ENCODE data around the gene NFE2L2.
A peak's percentile ranks its signal among the peaks of the same experiment; 100 is the strongest.
"Not testable (repeated sequence)": the region's sequence is repeated elsewhere in the genome, so short reads cannot be mapped to it uniquely, and the experiment has no call there.

NFE2L2 gene

GRCh38 chr2:177264693-177265587 lies at the start of gene NFE2L2:
Gene NFE2L2 (minus strand): TSS chr2:177264727. CDS start chr2:177264576, 151 bp downstream.
- peak; percentile 97 for DNase-seq

- no peak for DNase-seq
These were observed 49.7 kb upstream of the NFE2L2 start for GRCh38 chr2:177314194-177314593.

- no peak for DNase-seq
These were observed 48.7 kb upstream of the NFE2L2 start for GRCh38 chr2:177313162-177313781.

GRCh38 chr2:177312562-177312961 lies 48.0 kb upstream of the NFE2L2 start:
- no peak for DNase-seq

- DNase-seq: not testable (repeated sequence)
These were observed 45.3 kb upstream of the NFE2L2 start for GRCh38 chr2:177309672-177310309.

- DNase-seq: no peak
These were observed 42.0 kb upstream of the NFE2L2 start for GRCh38 chr2:177306550-177306949.

GRCh38 chr2:177303939-177304338 lies 39.4 kb upstream of the NFE2L2 start:
- DNase-seq: no peak

- DNase-seq: no peak
These were observed 38.0 kb upstream of the NFE2L2 start for GRCh38 chr2:177302552-177302951.

- DNase-seq: no peak
These were observed 33.7 kb upstream of the NFE2L2 start for GRCh38 chr2:177298191-177298590.

- DNase-seq: no peak
These were observed 31.5 kb upstream of the NFE2L2 start for GRCh38 chr2:177296040-177296439.

GRCh38 chr2:177295484-177295883 lies 31.0 kb upstream of the NFE2L2 start:
- DNase-seq: no peak

GRCh38 chr2:177291701-177292100 lies 27.2 kb upstream of the NFE2L2 start:
- no peak for DNase-seq

GRCh38 chr2:177289824-177290628 lies 25.5 kb upstream of the NFE2L2 start:
- DNase-seq: no peak

GRCh38 chr2:177287814-177288213 lies 23.3 kb upstream of the NFE2L2 start:
- DNase-seq: no peak

GRCh38 chr2:177285892-177286715 lies 21.6 kb upstream of the NFE2L2 start:
- DNase-seq: no peak

GRCh38 chr2:177284531-177284930 lies 20.0 kb upstream of the NFE2L2 start:
- no peak for DNase-seq

- no peak for DNase-seq
These were observed 19.4 kb upstream of the NFE2L2 start for GRCh38 chr2:177283906-177284305.

- no peak for DNase-seq
These were observed 18.5 kb upstream of the NFE2L2 start for GRCh38 chr2:177282787-177283572.

- no peak for DNase-seq
These were observed 17.7 kb upstream of the NFE2L2 start for GRCh38 chr2:177282181-177282641.

GRCh38 chr2:177281400-177282180 lies 17.1 kb upstream of the NFE2L2 start:
- DNase-seq: no peak
